ENCODE data around the gene ANGPTL5.
A peak's percentile ranks its signal among the peaks of the same experiment; 100 is the strongest.
"Not testable (repeated sequence)": the region's sequence is repeated elsewhere in the genome, so short reads cannot be mapped to it uniquely, and the experiment has no call there.

The ANGPTL5 gene

GRCh38 chr11:101916422-101916821, at the start of gene ANGPTL5:
Gene ANGPTL5 (minus strand): TSS chr11:101916522. CDS start chr11:101907909, 8,613 bp downstream.
- no peak for DNase-seq

GRCh38 chr11:101964200-101964599, 47.9 kb upstream of the ANGPTL5 start:
- DNase-seq = not testable (repeated sequence)

- no peak for DNase-seq
Measured at GRCh38 chr11:101960231-101960630, 43.9 kb upstream of the ANGPTL5 start.

GRCh38 chr11:101955701-101956100, 39.4 kb upstream of the ANGPTL5 start:
- no peak for DNase-seq

- DNase-seq = no peak
Measured at GRCh38 chr11:101955278-101955677, 39.0 kb upstream of the ANGPTL5 start.

GRCh38 chr11:101949680-101950220, 33.4 kb upstream of the ANGPTL5 start:
- no peak for DNase-seq

- no peak for DNase-seq
Measured at GRCh38 chr11:101945448-101945847, 29.1 kb upstream of the ANGPTL5 start.

GRCh38 chr11:101944923-101945322, 28.6 kb upstream of the ANGPTL5 start:
- no peak for DNase-seq

- no peak for DNase-seq
Measured at GRCh38 chr11:101940901-101941520, 24.7 kb upstream of the ANGPTL5 start.

GRCh38 chr11:101931692-101932091, 15.4 kb upstream of the ANGPTL5 start:
- no peak for DNase-seq

GRCh38 chr11:101929294-101929915, 13.1 kb upstream of the ANGPTL5 start:
- DNase-seq = no peak

- no peak for DNase-seq
Measured at GRCh38 chr11:101923554-101923953, 7.2 kb upstream of the ANGPTL5 start.

GRCh38 chr11:101920992-101921391, 4.7 kb upstream of the ANGPTL5 start:
- no peak for DNase-seq

GRCh38 chr11:101917226-101917625, 904 bp upstream of the ANGPTL5 start:
- DNase-seq = no peak

- no peak for DNase-seq
Measured at GRCh38 chr11:101915791-101916291, 481 bp downstream of the ANGPTL5 start.

- peak; percentile 26 to 41 for DNase-seq
Measured at GRCh38 chr11:101914738-101915426, 1.4 kb downstream of the ANGPTL5 start, which contains the start of gene CEP126. Gene CEP126 (plus strand): TSS chr11:101915010. CDS start chr11:101915285, 275 bp downstream.

GRCh38 chr11:101914341-101914737, 2.0 kb downstream of the ANGPTL5 start:
- no peak for DNase-seq

- no peak for DNase-seq
Measured at GRCh38 chr11:101913656-101914055, 2.7 kb downstream of the ANGPTL5 start.

GRCh38 chr11:101912823-101913284, 3.5 kb downstream of the ANGPTL5 start:
- no peak for DNase-seq

- no peak for DNase-seq
Measured at GRCh38 chr11:101909087-101909486, 7.2 kb downstream of the ANGPTL5 start.

GRCh38 chr11:101907815-101908214, 8.5 kb downstream of the ANGPTL5 start:
- DNase-seq = no peak

- DNase-seq = no peak
Measured at GRCh38 chr11:101894505-101894904, 21.8 kb downstream of the ANGPTL5 start.

GRCh38 chr11:101889767-101890166, 26.6 kb downstream of the ANGPTL5 start:
- DNase-seq = no peak
